Stimulated activated CD4-positive, alpha-beta T cell treated with anti-CD3 and anti-CD28 coated beads, Interleukin-12 subunit alpha, Interleukin-12 subunit beta, amount 100 ng/mL, for 24 hours (primary cell): ENCODE measurements around the gene THEMIS.
"Not testable (repeated sequence)": the region's sequence is repeated elsewhere in the genome, so short reads cannot be mapped to it uniquely, and the experiment has no call there.

Experiments used
- DNase-seq, 2 experiments: peaks; one replicate each; pipeline ENCODE4 v3.0.0-alpha.2; 2020; ENCODE audit warnings: low read depth in 2 of 2

Gene THEMIS

GRCh38 chr6:127807806-127808517 is 92.9 kb downstream of the THEMIS start:
- no peak for DNase-seq

- DNase-seq, result no peak
Observed at GRCh38 chr6:127796713-127797112, 104.1 kb downstream of the THEMIS start.

- DNase-seq, result no peak
Observed at GRCh38 chr6:127794405-127794804, 106.5 kb downstream of the THEMIS start.

GRCh38 chr6:127793396-127793795 is 107.5 kb downstream of the THEMIS start:
- DNase-seq, result no peak

- no peak for DNase-seq
Observed at GRCh38 chr6:127792616-127793015, 108.2 kb downstream of the THEMIS start.

GRCh38 chr6:127791779-127792528 is 108.9 kb downstream of the THEMIS start:
- DNase-seq, result no peak

GRCh38 chr6:127790571-127790970 is 110.3 kb downstream of the THEMIS start:
- DNase-seq, result no peak

- DNase-seq, result no peak
Observed at GRCh38 chr6:127786109-127786508, 114.7 kb downstream of the THEMIS start.

- no peak for DNase-seq
Observed at GRCh38 chr6:127784468-127784867, 116.4 kb downstream of the THEMIS start.

- DNase-seq, result not testable (repeated sequence)
Observed at GRCh38 chr6:127781636-127782272, 119.1 kb downstream of the THEMIS start.

- no peak for DNase-seq
Observed at GRCh38 chr6:127776320-127776719, 124.5 kb downstream of the THEMIS start.

GRCh38 chr6:127775371-127775770 is 125.5 kb downstream of the THEMIS start:
- no peak for DNase-seq

GRCh38 chr6:127768745-127769144 is 132.1 kb downstream of the THEMIS start:
- DNase-seq, result no peak

GRCh38 chr6:127768223-127768622 is 132.6 kb downstream of the THEMIS start:
- DNase-seq, result no peak

- no peak for DNase-seq
Observed at GRCh38 chr6:127765949-127766348, 134.9 kb downstream of the THEMIS start.

GRCh38 chr6:127762284-127762683 is 138.6 kb downstream of the THEMIS start:
- no peak for DNase-seq

GRCh38 chr6:127761084-127761483 is 139.8 kb downstream of the THEMIS start:
- DNase-seq, result no peak

- no peak for DNase-seq
Observed at GRCh38 chr6:127749095-127749494, 151.8 kb downstream of the THEMIS start.

GRCh38 chr6:127748290-127748689 is 152.6 kb downstream of the THEMIS start:
- DNase-seq, result no peak

GRCh38 chr6:127738423-127738822 is 162.4 kb downstream of the THEMIS start:
- no peak for DNase-seq

GRCh38 chr6:127737768-127738167 is 163.1 kb downstream of the THEMIS start:
- DNase-seq, result no peak

GRCh38 chr6:127737009-127737486 is 163.8 kb downstream of the THEMIS start:
- no peak for DNase-seq

- DNase-seq, result no peak
Observed at GRCh38 chr6:127732927-127733326, 167.9 kb downstream of the THEMIS start.
